GM03348 (cell line): ENCODE measurements around the gene EMC7.
"Not testable (repeated sequence)": the region's sequence is repeated elsewhere in the genome, so short reads cannot be mapped to it uniquely, and the experiment has no call there.

Source experiments
- DNase-seq: peaks from one replicate; pipeline ENCODE4 v3.0.0; 2012; ENCODE audit warnings: low spot score

The EMC7 gene

GRCh38 chr15:34101366-34102174 is at the start of gene EMC7, which contains the start of gene PGBD4:
TSS of gene EMC7 (minus strand) at chr15:34101862. CDS start at chr15:34101839, 23 bp downstream.
TSS of gene PGBD4 (plus strand) at chr15:34102083. CDS start at chr15:34102532, 449 bp downstream.
- peak; percentile 96 for DNase-seq

GRCh38 chr15:34147371-34148140 is 45.9 kb upstream of the EMC7 start:
- no peak for DNase-seq

DNA sequence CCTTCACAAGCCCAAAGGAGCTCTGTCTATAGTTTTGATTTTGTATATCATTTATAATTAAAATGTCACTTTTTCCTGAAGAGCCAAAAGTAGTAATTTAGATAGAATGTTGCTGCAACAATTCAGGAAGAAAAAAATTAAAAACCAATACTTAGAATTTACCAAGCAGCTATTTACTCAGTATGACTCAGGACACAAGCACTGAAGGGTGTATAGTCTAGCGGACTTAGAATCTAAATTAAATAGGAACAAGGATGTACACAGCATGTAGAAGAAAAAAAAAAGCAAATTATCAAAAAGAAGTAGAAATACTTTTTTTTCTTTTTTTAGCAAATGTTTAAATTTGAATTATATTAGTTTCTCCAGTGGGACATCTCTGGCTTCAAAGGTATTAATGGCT is 31.8 kb upstream of the EMC7 start:
- DNase-seq = no peak

DNA sequence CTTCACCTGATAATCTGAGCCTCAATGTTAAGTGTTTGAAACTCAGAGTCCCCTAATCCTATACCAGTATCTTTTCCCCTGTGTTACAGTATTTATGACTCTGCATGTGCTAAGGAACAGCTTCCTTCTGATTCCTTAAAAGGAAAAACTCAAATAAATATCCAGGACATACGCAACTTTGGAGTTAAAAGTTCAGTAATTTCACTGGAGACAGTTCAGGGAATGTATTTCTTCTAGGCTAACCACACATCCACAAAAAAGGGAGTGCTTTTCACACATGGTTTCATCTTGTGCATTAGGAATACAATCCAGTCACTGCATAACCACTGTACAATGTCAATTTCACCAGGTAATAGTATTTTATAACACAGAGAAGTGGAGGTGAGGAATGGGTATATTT is 31.2 kb upstream of the EMC7 start:
- DNase-seq = no peak

DNA sequence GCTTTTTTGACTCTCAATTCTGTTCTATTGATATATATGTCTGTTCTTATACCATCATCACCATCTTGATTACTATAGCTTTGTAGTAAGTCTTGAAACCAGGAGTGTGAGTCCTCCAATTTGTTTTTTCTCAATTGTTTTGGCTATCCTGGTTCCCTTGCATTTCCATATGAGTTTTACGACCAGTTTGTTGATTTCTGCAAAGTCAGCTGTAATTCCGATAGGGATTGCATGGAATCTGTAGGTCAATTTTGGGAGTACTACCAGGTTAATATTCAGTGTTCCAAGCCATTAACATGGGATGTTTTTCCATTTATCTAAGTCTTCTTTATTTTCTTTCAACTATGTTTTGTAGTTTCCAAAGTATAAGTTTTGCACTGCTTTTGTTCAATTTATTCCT is 27.2 kb upstream of the EMC7 start:
- no peak for DNase-seq

DNA sequence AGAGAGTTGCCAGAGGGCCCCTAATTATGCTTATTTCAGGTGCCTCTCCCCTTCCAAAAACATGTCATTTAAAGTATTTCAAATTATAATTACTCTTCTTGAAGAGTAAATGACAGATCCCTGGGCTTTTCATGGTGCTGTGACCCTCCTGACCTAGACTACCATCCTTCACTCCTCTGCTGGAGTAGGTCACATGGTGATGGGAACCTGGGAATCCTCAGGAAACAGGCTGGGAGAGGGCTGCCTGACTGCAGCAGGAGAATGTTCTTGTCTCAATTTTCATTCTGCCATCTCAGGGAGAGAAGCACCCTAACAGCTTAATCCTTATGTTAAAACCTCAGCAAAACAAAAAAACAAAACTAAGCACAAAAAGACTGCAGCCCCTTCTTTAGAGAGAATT is 24.9 kb upstream of the EMC7 start:
- DNase-seq = no peak

DNA sequence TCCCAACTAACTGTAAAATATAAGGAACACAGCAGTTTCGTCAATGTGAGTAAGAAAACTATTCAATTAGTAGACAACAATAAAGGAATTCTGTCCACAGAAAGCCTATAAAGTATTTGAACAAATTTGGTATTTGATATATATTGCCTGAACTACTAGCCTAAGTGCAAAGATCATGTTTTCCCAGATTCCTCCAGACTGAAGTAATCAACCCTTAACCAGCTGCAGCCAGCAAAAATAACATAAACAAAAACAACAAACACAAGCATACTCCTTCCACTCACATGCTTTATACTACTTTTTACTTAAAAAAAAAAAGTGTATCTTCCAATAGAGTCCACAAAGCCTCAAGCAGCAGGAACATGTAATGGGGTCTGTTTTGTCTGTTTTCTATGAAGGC is 24.3 kb upstream of the EMC7 start:
- no peak for DNase-seq

GRCh38 chr15:34124651-34125050 is 23.0 kb upstream of the EMC7 start:
- DNase-seq = no peak

DNA sequence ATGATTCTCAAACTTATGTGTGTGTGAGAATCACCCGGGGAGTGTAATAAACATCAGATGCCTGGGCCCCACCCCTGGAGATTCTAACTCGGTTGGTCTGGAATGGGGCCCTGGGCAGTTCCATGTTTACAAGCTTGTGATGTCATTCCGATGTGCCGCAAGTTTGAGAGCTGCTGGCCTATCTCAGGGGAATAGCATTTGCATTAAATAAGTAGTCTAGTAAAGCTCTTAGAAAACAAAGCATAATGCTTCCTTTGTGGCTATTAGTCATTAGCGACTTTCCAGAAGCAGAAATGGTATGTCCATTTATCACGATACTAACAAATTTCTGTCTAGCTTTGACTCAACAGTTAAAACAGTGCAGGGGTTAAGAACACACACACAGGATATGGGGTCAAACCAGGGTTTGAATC is 21.1 kb upstream of the EMC7 start:
- DNase-seq = peak; percentile 54

DNA sequence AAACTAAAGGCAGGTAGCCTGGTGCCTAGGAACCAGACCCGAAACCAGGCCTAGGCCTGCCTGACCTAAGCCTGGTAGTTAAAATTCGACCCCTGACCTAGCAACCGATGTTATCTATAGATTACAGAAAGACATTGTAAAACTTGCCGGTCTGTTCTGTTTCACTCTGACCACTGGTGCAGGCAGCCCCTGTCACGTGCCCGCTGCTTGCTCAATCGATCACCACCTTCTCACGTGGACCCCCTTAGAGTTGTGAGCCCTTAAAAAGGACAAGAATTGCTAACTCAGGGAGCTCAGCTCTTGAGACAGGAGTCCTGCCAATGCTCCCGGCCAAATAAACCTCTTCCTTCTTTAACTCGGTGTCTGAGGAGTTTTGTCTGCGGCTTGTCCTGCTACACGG is 20.1 kb upstream of the EMC7 start:
- not testable (repeated sequence) for DNase-seq

DNA sequence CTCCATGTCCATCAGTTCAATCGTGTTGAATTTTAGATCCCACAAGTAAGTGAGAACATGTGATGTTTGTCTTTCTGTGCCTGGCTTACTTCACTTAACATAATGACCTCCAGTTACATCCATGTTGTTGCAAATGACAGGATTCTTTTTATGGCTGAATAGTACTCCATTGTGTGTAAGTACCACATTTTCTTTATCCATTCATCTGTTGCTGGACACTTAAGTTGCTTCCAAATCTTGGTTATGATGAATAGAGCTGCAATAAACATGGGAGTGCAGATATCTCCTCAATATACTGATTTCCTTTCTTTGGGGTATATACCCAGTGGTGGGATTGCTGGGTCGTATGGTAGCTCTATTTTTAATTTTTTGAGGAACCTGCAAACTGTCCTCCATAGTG is 18.8 kb upstream of the EMC7 start:
- DNase-seq = not testable (repeated sequence)

- DNase-seq = peak; percentile 17
These were observed 17.6 kb upstream of the EMC7 start for GRCh38 chr15:34119291-34119690.

GRCh38 chr15:34116620-34117019 is 15.0 kb upstream of the EMC7 start:
- no peak for DNase-seq

- no peak for DNase-seq
These were observed 13.1 kb upstream of the EMC7 start for GRCh38 chr15:34114739-34115138.

- DNase-seq = no peak
These were observed 12.6 kb upstream of the EMC7 start for GRCh38 chr15:34114215-34114614.

DNA sequence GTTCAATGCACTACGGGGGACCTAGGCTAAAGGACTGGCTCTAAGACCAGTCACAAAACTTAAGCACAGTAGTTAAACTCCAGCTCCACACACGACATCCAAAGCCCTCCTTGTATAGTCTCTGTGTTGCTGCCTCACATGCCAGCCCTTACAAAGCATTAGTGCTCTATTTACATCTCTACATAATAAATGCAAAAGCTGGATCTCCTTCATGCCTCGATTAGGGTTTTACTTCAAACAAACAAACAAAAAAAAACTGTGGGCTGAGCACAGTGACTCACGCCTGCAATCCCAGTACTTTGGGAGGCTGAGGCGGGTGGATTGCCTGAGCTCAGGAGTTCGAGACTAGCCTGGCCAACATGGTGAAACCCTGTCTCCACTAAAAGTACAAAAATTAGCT is 9.8 kb upstream of the EMC7 start:
- no peak for DNase-seq

GRCh38 chr15:34109797-34110663 is 8.4 kb upstream of the EMC7 start:
- DNase-seq = peak; percentile 46

DNA sequence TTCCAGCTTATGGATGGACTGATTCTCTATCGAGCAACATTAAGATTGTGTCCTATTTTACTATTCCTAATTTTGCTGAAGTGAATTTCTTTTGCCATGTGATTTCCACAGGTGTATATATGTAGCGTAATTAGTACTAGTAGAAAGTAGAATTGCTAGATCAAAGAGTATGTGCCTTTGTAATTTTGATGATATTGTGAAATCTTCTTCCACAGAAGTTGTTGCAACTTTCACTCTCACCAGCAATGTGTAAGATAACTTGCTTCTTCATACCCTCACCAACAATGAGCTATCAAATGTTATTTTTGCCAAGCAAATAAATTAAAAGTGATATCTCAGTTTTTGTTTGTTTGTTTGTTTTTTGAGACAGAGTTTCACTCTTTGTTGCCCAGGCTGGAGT is 5.7 kb upstream of the EMC7 start:
- no peak for DNase-seq

GRCh38 chr15:34106423-34106822 is 4.8 kb upstream of the EMC7 start:
- DNase-seq = no peak

GRCh38 chr15:34102175-34102925 is 688 bp upstream of the EMC7 start:
- DNase-seq = peak; percentile 7

GRCh38 chr15:34099914-34100313 is 1.7 kb downstream of the EMC7 start:
- no peak for DNase-seq

- no peak for DNase-seq
These were observed 15.9 kb downstream of the EMC7 start for GRCh38 chr15:34085746-34086145.
